Heart left ventricle (tissue), 16 donors: Measurements from ENCODE around the gene NOL6. TPM values are rescaled to one million over a fixed set of nuclear protein-coding genes. Genes with fewer than 3 reads are reported as not detected.
"Not testable (repeated sequence)": the region's sequence is repeated elsewhere in the genome, so short reads cannot be mapped to it uniquely, and the experiment has no call there.

Source experiments
- ATAC-seq, 4 donors: fragments of 200-7000 bp; cut with Tn5 transposase; one replicate each; pipeline ENCODE4 v1.9.1; 2020 to 2022; ENCODE audit warnings: moderate library complexity in 4 of 4, mild to moderate bottlenecking in 3 of 4, moderate number of reproducible peaks in 1 of 4
- DNase-seq, 5 donors: peaks; one replicate each; pipeline ENCODE4 v3.0.0-alpha.2; 2020
- H3K27ac ChIP-seq, 12 donors: fragments of 200-600 bp; sonication (generic) in 4 of 12; one replicate each; pipeline versions ENCODE4 v1.5.0 to v1.8.0; 2016 to 2022; ENCODE audit warnings: mild to moderate bottlenecking in 2 of 12
- H3K27me3 ChIP-seq, 9 donors: fragments of 200-600 bp; sonication (generic) in 2 of 9; one replicate each; pipeline versions ENCODE4 v1.5.1 to v1.8.0; 2016 to 2022; ENCODE audit warnings: mild to moderate bottlenecking in 3 of 9
- H3K36me3 ChIP-seq, 9 donors: fragments of 200-600 bp; sonication (generic) in 2 of 9; one replicate each; pipeline versions ENCODE4 v1.5.0 to v1.8.0; 2018 to 2022; ENCODE audit warnings: mild to moderate bottlenecking in 2 of 9
- H3K4me1 ChIP-seq, 12 donors: fragments of 200-600 bp; sonication (generic) in 4 of 12; one replicate each; pipeline versions ENCODE4 v1.5.0 to v1.8.0; 2016 to 2022; ENCODE audit warnings: mild to moderate bottlenecking in 3 of 12
- H3K4me3 ChIP-seq, 12 donors: fragments of 200-600 bp; sonication (generic) in 4 of 12; one replicate each; pipeline versions ENCODE4 v1.5.0 to v1.8.0; 2017 to 2022; ENCODE audit warnings: mild to moderate bottlenecking in 9 of 12, moderate library complexity in 4 of 12
- H3K9me3 ChIP-seq, 12 donors: fragments of 200-600 bp; sonication (generic) in 4 of 12; one replicate each; pipeline versions ENCODE4 v1.5.0 to v1.8.0; 2016 to 2022; ENCODE audit warnings: mild to moderate bottlenecking in 1 of 12
- POLR2A ChIP-seq, 2 donors: fragments of 450-650 bp; IDR thresholded peaks; one replicate each; pipeline ENCODE4 v1.6.1; 2017; ENCODE audit warnings: antibody characterized with exemption in 2 of 2, mild to moderate bottlenecking in 2 of 2, moderate library complexity in 2 of 2
- whole genome bisulfite sequencing, 4 donors: extraction: QIAGEN DNeasy Blood & Tissue Kit in 2 of 4; methylation state at CpG; one replicate each; pipeline versions ENCODE4 v1.1.5 to v1.1.7; 2013 to 2018; 5-methylcytosine and 5-hydroxymethylcytosine counted together
- intact Hi-C, 10 donors: fragments of 100-400 bp; cut with DNase I; formaldehyde crosslinking; loops; one replicate each; pipeline versions ENCODE4 v1.11.1 to v1.14.2; 2022
- polyA plus RNA-seq, 2 donors: library from polyadenylated mRNA; stranded (reverse); fragments of 200-250 nt; gene quantifications; one replicate each; pipeline ENCODE4 v1.2.3, GENCODE V29; 2013
- total RNA-seq, 9 donors: library from RNA; depleted of rRNA in 2 of 9; stranded (reverse); fragments of >200 nt in 2 of 9; fragmentation: NEBNext Ultra II Directional in 3 of 9; extraction: Animal tissue kit (Norgen Biotek cat#: 25700) in 3 of 9; gene quantifications; one replicate each; pipeline versions ENCODE4 v1.1.0 to v1.2.4, GENCODE V29; 2016 to 2023
- TF ChIP-seq, protein P1 (sequence below), 12 donors: fragments of 200-600 bp; sonication (generic) in 4 of 12; IDR thresholded peaks; one replicate each; pipeline versions ENCODE4 v1.5.0 to v1.8.0; 2018 to 2022; ENCODE audit warnings: antibody characterized with exemption in 12 of 12, mild to moderate bottlenecking in 5 of 12
- donor health status: ischemic (EF 13 %, LVEDD 7.1; RV severe dilation, severe dysfunction).
- donor health status: healthy with polysubstance abuse.
- donor health status: DM: no; HTN: yes; CAD: no.
- donor health status: DM: no; HTN: no; CAD: no.
- donor health status: ischemic (EF 25% LVEDD 6.9; RV normal size, moderate dysfunction).
- donor health status: ischemic (EF 25% LVEDD 5.7; RV mildly dilated, moderate dysfunction).
- donor health status: healthy.
- donor health status: DM: yes; HTN: yes; CAD: no.
- donor health status: ischemic (EF 35%, LVEDD 5.7; RV mildly dilated, moderate dysfunction).
- donor health status: nonischemic (EF 11% LVEDD 7.7; RV severe dilation, severe dysfunction).
- donor health status: DM: yes; HTN: yes; CAD: no.
- donor health status: PGD.
- donor health status: ischemic (EF 29% LVEDD 5.4; RV normal size, mild dysfunction).
- donor health status: nonischemic (EF 23%, LVEDD 6.1; RV moderate dilation, normal function).

Gene NOL6
- total and polyA plus RNA-seq, 11 donors = 11.2 to 28.2 (median 14.9) TPM

DNA sequence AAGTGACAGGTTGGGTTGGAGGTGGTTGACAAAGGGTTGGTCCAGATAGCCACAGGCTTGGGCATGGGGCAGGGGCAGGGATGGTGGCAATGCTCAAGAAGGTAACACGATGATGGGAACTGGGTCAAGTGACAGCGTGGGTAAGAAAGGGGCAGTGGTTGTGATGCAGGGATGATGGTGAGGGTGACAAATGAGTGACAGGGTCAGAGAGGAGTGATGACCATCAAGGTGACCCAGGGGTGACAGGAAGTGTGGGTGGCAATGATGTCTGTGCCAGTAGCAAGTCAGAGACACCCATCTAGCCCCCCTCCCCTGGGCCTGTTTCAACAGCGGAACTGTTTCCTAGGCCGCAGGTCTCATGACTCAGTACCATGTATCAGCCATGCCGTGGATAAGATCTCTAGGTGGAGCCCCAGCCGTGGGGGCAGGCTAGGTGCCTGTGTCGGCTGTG, 46.9 kb downstream of the NOL6 start:
- Histone ChIP-seq H3K4me1 (peaks cover 0 to 11% (median 0%) of the 10 kb centered on the region in 12 donors), H3K4me3 (no peak overlapping the region), H3K27ac (no peak overlapping the region), H3K27me3 (no peaks in the 10 kb centered on the region), H3K36me3 (no peaks in the 10 kb centered on the region), H3K9me3 (no peaks in the 10 kb centered on the region)
- DNase-seq (no peak), ATAC-seq (peak in 1 of 4 donors; percentile 18)
- WGBS, 4 donors = 81 to 89% (median 86%) methylated on average over 7 of the region's 7 CpGs
- intact Hi-C loops = no loop called here
- no peak for TF ChIP-seq POLR2A (IDR thresholded peaks at IDR 0.05)
- TF ChIP-seq, protein P1, sequence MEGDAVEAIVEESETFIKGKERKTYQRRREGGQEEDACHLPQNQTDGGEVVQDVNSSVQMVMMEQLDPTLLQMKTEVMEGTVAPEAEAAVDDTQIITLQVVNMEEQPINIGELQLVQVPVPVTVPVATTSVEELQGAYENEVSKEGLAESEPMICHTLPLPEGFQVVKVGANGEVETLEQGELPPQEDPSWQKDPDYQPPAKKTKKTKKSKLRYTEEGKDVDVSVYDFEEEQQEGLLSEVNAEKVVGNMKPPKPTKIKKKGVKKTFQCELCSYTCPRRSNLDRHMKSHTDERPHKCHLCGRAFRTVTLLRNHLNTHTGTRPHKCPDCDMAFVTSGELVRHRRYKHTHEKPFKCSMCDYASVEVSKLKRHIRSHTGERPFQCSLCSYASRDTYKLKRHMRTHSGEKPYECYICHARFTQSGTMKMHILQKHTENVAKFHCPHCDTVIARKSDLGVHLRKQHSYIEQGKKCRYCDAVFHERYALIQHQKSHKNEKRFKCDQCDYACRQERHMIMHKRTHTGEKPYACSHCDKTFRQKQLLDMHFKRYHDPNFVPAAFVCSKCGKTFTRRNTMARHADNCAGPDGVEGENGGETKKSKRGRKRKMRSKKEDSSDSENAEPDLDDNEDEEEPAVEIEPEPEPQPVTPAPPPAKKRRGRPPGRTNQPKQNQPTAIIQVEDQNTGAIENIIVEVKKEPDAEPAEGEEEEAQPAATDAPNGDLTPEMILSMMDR (IDR thresholded peaks at IDR 0.05) = no peak

GRCh38 chr9:33425128-33425533, 48.6 kb downstream of the NOL6 start:
- H3K4me1 ChIP-seq = no peaks in the 10 kb centered on the region
- ATAC-seq (no peak), DNase-seq (no peak)
- TF ChIP-seq, protein P1 (IDR thresholded peaks at IDR 0.05) = no peak
- no peak for TF ChIP-seq POLR2A (IDR thresholded peaks at IDR 0.05)
- 78 to 95% (median 85%) methylated on average over 4 of the region's 4 CpGs for WGBS, 4 donors
- H3K27me3 ChIP-seq = no peaks in the 10 kb centered on the region
- no peaks in the 10 kb centered on the region for H3K9me3 ChIP-seq
- H3K27ac ChIP-seq = no peak overlapping the region
- intact Hi-C loops = no loop called here
- H3K4me3 ChIP-seq = no peak overlapping the region
- H3K36me3 ChIP-seq = no peaks in the 10 kb centered on the region

- H3K27me3 ChIP-seq, H3K27ac ChIP-seq, intact Hi-C loops, DNase-seq, H3K9me3 ChIP-seq, H3K4me1 ChIP-seq, H3K4me3 ChIP-seq, H3K36me3 ChIP-seq, ATAC-seq: not testable (repeated sequence)
- WGBS, 4 donors = 95 to 97% (median 96%) methylated on average over 6 of the region's 6 CpGs
Observed at GRCh38 chr9:33424492-33424891, 49.2 kb downstream of the NOL6 start.

- H3K9me3 ChIP-seq, ATAC-seq, H3K4me1 ChIP-seq, H3K4me3 ChIP-seq, H3K36me3 ChIP-seq, H3K27me3 ChIP-seq, H3K27ac ChIP-seq, DNase-seq, intact Hi-C loops: not testable (repeated sequence)
- 78 to 96% (median 84%) methylated on average over 3 to 7 of the region's 7 CpGs for WGBS, 4 donors
Observed at GRCh38 chr9:33424043-33424442, 49.7 kb downstream of the NOL6 start.

DNA sequence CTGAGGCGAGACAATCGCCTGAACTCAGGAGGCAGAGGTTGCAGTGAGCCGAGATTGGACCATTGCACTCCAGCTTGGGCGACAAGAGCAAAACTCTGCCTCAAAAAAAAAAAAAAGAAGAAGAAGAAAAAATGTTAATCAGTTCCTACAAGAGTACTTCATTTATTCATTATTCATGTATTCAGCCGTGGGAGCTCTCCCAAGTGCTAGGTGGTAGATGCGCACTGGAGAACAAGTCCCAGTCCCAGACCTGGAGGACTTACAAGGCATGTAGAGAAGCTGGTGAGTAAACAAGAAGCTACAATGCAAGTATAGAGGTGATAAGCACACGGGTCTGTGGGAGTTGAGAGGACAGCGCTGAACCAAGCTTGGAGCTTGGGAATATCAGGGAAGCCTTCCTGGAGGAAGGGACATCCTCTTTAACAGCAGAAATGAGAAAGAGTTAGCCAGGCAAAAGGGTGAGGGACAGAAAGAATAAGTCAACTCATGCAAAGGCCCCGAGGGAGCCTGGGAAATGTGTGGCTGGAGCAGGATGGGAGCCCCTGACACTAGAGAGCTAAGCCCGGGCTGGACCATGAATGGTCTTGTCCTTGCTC, 53.9 kb downstream of the NOL6 start:
- TF ChIP-seq, protein P1 (IDR thresholded peaks at IDR 0.05) = no peak
- no peak for TF ChIP-seq POLR2A (IDR thresholded peaks at IDR 0.05)
- Histone ChIP-seq H3K4me3 (no peak overlapping the region), H3K27ac (no peak overlapping the region), H3K36me3 (no peaks in the 10 kb centered on the region), H3K27me3 (no peaks in the 10 kb centered on the region), H3K4me1 (peaks cover 0 to 10% (median 5%) of the 10 kb centered on the region in 12 donors), H3K9me3 (no peaks in the 10 kb centered on the region)
- DNase-seq = no peak
- WGBS, 4 donors = 72 to 79% (median 74%) methylated on average over 10 of the region's 10 CpGs
- intact Hi-C loops = loop anchor here in 4 of 10 donors (5.0 to 10.0 kb wide), 5 partner anchors 42 to 65 kb away; no protein-coding TSS in a partner anchor
- no peak for ATAC-seq
